NAMALWA (cell line): Measurements from ENCODE around the gene PKP2.

Experiments
- DNase-seq: peaks from one replicate; pipeline ENCODE4 v3.0.0-alpha.2; 2015; ENCODE audit warnings: low spot score

Gene PKP2

DNA sequence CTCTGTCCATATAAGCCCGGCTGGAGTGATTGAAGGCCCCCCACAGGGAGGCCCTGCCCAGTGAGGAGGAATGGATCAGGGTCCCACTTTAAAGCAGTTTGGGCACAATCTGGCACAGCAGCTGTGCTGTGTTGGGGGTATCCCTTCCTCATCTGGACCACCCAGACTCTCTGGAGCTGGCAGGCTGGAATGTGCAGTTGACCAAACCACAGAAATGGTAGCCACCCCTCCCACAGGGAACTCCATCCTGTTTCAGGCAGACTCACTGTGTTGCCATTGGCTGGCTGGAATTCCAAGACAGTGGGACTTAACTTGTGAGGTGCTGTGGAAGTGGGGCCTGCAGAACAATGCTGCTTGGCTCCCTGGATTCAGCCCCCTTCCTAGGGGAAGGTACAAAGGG, 87.4 kb downstream of the PKP2 start:
- no peak for DNase-seq

DNA sequence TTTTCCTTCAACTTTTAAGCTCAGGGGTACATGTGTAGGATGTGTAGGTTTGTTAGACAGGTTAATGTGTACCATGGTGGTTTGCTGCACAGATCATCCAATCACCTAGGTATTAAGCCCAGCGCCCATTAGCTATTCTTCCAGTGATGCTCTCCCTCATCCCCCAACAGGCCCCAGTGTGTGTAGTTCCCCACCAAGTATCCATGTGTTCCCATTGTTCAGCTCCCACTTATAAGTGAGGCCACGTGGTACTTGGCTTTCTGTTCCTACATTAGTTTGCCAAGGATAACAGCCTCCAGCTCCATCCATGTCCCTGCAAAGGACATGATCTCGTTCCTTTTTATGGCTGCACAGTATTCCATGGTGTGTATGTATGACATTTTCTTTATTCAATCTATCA, 92.3 kb downstream of the PKP2 start:
- DNase-seq = no peak

DNA sequence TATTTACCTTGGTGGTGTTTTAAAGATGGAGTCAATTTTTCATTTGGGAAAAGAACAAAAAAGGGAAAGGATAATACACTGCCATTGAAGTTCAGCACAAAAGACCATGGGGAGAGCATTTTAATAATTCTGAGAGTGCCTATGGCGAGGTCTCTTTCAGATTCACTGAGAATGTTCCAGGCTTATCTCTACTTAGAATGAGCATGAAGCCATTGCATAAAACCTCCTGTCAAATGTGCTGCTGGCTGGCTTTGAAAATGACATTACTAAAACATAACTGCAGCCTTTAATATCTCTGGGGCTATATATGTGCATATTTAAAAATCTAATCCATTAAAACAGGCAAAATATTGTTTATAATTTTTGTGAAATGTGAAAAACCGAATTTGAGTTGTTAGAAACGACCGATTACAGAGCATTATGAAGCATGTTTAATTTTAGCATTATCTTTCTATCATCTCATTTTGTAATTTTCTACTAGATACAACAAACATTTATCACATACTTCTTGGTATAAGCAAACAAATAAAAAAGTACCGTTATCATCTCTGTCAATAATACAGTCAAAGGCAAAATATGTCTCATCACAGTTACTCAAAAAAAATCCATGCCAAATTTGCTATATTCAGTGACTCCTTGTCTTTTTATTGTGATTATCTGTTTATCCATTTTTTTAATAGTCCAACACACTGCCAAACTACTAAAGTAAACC, 95.2 kb downstream of the PKP2 start:
- DNase-seq = no peak

DNA sequence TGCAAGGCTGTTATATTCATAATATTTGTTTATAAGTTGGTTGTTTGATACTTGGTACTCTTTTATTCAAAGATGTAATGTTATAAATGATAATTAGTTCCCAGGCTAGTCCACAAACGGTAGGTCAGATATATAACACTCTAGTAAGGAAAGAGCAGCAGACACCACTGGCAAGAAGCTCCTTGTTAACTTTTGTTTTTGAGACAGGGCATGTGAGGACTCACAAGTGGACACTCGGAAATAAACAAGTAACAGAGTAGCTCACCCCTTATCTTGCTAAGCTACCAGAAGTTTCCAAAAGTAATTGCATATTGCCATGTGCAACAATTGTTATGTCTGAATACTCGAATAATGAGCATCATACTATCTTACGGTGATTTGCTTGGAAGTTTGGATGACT, 102.3 kb downstream of the PKP2 start:
- no peak for DNase-seq

DNA sequence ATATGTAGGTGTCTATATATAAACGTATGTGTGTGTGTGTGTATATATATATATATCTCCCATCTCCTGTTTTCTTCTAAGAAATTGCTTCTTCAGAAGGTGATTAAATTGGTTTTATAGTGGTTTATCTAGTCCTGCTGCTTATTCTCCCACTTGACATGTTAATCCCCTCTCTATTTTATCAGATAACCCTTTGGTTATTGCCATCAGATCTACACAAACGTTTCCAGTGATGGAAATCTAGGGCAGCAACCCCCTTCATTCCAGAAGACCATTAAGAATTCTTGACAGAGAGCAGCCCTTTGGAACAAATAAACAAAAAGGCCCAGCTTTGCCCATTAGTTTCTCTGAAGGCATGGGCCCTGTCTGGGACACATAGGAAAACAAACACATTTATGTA, 106.7 kb downstream of the PKP2 start:
- no peak for DNase-seq

DNA sequence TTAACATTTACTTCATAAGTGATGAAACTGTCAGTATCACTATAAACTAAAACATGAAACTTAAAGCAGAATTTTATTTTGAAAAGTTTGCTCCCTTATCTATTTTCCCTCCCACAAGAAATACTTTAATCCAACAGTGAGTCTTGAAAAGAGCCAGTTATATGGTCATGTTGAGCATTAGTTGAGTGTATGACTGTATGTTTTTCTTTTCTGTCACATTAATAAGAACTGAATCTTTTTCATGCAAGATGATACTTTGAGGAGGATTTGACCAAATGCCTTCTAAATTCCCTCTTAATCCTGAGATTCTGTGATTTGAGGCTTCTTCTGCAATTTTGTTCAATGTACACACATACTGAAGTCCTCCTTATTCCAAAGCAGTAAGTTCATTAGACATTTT, 107.1 kb downstream of the PKP2 start:
- no peak for DNase-seq

DNA sequence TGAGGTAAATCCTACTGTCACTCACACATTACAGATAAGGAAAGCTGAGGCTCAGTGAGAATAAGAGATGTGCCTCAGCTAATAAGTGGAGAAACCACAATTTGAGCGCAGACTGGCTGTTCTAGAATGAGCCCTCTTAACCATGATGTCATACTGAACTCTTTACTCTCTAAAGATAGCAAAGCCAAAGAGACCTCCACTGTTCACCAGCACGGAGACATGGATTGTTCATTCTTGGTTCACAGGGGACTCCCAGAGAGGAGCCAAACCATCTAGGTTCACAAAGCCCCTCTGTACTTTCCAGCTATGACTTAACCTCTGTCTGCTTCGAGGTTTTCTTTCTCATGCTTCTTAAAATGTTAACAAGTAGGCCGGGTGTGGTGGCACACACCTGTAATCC, 108.2 kb downstream of the PKP2 start:
- DNase-seq = no peak

DNA sequence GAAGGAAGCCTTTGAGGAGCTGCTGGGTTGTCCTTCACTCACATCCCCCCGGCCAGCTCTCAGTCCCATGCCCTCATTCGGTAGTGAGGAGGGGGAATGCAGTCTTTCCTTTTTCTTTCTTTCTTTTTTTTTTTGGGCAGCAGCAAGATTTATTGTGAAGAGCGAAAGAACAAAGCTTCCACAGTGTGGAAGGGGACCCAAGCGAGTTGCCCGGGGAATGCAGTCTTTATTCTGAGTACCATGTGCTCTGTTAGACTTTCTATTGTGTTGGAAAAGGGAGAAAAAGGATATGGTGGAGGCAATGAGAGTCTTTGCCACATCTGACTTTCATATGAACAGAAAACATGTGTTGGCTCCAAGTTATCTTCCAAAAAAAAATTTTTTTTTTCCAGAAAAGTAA, 111.0 kb downstream of the PKP2 start:
- no peak for DNase-seq

DNA sequence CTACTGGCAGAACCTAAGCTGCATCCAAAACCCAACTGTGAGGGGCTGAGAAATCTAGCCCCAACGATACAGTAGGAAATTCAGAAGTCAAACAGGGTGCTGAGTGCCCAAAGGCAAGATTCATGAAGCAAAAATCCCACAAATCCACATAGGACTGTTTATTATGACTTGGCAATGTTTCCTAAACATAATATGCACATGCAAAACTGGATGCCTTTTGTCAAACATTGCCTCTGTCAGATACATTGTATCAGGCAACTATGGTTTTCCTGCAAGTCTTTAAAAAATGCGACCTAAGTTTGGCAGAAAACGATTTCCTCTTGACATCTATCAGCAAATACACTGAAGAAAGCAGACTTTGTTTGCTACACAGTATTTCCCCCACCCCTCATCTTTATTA, 113.5 kb downstream of the PKP2 start:
- no peak for DNase-seq

DNA sequence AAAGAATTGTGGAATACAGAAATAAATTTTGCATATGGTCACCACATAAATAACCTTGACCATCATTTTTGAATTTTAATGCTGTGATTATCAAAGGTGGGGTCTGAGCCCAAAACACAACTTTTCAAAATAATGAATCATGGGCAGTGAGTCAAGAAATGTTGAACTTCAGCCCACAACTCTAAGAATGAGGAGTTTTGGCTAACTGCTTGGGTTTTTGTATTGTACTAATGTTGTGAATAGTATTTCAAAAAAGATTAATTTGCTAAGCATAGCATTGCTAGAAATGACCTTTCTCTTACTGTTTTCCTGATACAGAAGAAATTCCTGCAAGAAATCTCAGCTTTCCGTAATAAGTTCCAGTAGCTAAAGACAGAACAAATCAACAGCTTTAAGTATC, 116.5 kb downstream of the PKP2 start:
- no peak for DNase-seq

DNA sequence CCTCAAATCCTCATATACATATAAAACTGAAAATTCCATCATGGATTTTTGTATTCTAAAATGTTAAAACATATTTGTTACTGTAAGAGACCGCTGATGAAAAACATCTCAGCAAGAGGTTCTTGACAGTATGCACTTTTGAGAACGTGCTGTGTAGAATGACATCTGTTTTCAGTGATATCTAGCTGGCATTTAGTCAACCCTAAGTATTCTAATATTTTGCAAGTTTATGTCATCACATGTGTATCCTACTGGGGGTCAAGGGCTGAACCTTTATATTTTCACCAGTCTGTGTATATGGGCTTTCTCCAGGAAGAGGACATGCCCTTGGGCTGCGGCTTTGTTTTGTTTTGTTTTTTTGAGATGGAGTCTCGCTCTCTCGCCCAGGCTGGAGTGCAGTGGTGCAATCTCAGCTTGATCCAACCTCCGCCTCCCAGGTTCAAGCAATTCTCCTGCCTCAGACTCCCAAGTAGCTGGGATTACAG, 118.8 kb downstream of the PKP2 start:
- DNase-seq = no peak

DNA sequence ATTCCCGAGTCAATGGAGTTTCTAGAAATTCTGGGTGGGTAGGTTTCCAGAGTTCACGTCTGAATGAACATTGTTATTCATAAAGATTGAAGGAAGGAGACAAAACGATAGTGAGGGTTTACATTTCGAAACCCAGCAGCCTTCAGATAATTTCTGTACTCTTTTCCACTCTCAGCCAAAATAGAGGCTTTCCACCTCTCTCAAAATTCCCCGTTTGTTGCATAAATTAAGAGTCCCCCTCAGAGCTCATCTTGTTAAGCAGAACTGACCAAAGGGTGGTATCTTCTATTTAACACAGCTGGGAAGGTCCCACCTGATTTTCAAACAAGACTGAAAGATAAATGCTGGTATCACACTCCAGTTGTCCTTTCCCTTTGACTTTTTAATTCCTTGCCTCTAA, 119.4 kb downstream of the PKP2 start:
- no peak for DNase-seq

DNA sequence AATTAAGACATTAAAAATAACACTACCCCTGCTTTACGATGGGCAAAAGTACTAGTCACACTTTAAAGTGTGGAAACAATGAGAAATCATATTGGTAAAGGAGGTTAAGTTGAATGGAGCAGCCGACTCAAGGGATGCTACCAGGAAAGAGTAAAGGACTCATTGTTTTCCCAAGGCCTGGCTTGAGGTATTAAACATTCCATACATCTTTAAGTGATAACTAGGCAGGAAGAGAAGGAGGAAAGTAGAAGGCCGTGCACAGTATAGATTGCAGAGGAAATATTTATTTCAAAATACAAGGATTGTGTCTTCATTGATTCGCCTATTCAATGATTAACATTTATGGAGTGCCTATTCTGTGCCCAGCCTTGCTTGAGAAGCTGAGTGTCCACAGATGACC, 120.3 kb downstream of the PKP2 start:
- no peak for DNase-seq

DNA sequence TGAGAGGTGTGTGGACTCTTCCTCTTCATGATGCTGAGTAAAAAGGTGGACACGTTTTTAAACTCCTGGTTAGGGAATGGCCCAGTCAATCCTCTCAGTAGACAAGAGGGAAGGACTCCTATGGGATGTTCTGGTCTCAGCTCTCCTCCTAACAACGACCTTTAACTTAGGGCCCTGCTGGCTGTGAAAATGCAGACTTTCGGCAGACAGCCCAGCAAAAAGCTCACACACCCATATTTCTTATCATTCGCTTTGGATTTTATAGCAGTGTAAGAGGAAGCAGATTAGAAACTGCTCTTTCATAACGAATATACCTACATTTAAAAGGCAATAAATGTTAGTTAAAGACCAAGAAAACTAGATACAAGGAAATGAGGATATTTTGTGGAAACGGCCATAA, 122.9 kb downstream of the PKP2 start:
- DNase-seq = no peak

DNA sequence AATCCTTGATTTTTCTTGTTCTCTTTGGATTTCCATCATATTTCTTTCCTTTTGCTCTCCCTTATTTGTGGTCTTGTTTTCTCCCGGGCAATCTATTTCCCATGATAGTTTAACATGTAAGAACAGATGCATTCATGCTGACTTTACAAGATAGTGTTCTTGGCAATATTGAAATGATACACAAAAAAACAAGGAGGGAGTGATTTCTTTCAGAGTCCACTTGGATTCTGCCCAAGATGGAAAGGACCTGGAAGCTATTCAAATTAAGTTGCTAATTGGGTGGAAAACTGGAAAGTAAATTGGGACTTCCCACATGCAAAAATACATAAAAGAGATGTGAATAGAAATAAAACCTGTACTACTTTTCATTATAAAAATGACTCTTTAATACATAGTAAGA, 126.4 kb downstream of the PKP2 start:
- DNase-seq = no peak

DNA sequence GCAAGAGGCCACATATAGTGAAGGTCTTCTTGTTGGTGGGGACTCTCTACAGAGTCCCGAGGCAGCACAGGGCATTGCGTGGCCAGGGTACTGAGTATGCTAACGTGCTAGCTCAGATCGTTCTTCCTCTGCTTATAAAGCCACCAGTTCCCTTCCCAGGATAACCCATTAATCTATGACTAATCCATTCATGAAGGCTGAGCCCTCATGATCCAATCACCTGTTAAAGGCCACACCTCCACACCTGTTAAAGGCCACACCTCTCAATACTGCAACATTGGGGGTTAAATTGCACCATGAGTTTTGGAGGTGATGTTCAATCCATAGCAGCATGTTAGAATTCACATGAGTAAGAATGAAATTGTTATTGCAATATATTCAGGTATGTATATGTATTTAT, 128.1 kb downstream of the PKP2 start:
- DNase-seq = no peak

DNA sequence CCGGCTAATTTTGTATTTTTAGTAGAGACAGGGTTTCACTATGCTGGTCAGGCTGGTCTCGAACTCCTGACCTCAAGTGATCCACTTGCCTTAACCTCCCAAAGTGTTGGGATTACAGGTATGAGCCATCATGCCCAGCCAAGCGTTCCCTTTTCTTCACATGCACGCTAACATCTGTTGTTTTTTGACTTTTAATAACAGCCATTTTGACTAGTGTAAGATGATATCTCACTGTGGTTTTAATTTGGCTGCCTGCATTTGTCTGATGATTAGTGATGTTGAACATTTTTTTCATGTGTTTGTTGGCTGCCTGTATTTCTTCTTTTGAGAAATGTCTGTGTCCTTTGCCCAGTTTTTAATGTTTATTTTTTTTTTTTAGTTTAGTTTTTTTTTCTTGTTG, 130.7 kb downstream of the PKP2 start:
- DNase-seq = no peak

DNA sequence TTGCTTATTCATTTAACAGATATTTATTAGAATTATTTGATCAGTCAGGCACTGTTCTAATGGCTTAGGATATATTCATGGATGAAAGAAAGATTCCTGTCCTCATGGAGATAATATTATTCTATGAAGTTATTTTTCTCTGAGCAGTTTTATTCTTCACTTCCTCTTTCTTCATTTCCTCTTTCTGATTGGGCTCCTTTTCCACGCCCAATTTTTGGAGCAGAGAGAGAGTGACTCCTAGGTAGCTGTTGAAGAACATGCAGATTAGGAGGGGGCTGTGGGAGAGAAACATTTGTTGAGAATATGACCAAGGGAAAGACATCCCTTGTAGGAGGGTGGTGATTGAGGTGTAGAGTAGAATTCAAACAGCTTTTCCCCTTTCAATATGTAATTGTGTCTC, 134.9 kb downstream of the PKP2 start:
- DNase-seq = peak; percentile 66

DNA sequence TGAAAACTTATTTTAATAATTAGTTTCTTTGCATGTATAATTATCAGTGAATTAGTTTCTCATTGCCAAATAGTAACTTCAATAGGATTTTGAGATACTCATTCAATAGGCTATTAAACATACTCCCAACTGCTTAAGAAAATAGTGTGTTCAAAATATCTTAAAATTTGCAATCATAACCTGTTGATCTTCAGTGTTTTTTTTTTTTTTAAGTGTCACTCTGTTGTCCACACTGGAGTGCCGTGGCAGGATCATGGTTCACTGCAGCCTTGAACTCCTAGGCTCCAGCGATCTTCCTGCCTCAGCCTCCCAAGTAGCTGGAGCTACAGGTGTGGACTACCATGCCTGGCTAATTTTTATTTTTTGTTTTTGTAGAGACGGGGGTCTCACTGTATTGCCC, 139.4 kb downstream of the PKP2 start:
- no peak for DNase-seq

DNA sequence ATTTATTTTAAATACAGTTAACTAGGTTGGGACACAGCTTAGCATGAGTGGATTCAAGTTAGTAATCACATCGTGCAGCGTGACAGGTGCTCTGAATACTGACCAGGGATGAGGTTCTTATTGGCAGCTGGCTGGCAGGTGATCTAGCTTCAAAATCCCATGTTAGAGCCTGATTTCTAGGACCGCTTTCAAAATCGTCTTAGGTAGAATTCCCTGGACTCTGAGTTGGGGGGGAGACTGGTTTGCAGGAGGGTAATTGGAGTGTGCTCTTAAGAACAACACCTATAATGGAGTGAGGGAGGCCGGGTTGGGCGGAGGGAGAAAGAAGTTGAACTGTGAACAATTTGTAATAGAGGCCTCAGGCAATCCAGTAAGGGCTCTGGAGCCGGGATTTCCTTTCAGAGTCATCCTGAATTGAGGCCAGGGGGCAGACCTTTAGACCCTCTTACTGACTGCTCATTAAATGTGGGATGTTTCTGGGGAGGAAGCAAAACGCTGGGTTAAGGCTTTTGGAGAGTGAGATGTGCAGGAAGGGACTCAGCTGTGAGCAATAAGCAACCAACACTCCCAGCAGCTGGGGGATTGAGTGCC, 140.0 kb downstream of the PKP2 start:
- no peak for DNase-seq

DNA sequence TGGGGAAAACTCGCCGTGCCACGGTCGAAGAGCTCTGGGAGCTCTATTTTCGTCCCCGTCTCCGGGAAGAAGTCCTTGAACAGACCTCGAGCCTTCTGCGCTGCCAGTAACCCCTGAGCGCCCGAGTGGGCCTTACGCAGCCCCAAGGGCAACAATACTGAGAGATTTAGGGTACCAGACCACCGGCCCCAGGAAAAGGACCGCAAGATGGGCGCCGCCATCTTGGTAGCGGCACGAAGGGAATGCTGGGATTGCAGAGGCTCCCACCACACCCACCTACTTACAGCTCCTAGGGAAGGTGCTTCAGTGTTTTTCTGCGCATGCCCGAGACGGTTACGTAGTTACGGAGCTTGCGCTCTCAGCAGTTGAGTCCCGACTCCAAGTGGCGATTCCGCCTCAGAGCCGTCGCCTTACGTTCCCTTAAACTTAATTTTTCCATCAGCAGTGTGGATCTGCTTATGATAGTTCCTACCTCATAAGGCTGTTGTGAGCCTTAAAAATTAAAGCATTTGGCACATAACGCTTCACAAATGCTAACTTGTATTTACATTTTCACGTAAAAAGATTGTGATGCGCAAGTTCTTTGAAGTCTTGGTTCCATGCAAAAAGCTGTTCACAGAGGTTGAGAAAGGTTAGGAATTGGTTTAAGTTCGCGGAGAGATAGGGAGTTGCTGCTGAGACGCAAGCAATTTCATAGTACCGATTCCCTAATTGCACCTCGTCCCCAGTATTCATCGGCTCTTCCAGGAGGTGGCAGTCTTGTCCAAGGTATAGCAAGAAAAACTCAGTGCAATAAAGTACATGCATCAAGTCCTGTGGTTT, 140.7 kb downstream of the PKP2 start, which contains the start of gene YARS2:
Gene YARS2, minus strand, starts transcription at position 244 of the 822 bp plus-strand sequence. Its CDS starts 23 bp downstream, at position 221.
- DNase-seq = peak; percentile 96

DNA sequence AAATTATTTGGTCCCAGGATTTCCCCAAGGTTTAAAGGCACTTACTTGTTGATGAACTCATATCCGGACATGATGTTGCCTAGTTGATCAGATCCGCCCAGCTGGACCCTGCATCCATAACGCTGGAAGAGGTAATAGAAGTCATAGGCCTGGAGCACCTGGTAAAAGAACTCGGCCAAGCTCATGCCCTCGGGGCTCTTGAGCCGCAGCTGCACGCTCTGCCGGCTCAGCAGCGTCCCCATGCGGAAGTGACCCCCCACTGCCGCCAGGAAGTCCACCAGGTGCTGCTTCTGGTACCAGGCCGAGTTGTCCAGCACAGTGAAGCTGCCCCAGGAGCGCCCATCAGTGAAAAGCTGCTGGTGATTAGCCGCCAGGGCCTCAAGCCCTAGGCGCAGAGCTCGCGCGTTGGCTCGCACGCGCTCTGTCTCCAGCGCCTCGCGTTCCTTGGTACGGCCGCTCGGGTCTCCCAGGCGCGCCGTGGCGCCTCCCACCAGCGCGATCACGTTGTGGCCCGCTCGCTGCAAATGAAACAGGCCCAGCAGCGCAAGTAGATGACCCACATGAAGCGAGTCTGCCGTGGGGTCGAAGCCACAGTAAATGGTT, 141.4 kb downstream of the PKP2 start:
- DNase-seq = peak; percentile 90

DNA sequence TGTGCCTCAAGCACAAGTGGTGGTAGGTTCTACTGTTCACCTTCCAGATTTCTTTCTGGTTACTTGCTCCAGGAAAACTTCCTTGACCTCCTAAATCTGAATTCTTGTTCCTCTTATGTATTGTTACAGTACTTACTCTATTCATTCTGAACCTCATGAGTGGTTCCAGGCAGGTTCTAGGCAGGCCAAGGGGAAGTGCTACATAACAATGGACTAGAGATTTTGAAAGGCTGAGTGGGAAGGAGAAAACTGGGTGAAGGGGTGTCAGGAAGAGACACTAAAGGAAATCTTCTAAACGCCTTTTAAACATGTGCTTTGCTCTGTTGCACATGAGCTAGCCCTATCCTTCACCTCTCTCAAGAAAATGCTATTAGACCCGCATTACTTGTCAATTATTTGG, 142.5 kb downstream of the PKP2 start:
- DNase-seq = no peak
